Measurements from ENCODE around the gene MRPS22.
"Not testable (repeated sequence)": the region's sequence is repeated elsewhere in the genome, so short reads cannot be mapped to it uniquely, and the experiment has no call there.

The MRPS22 gene

GRCh38 chr3:139340784-139341183, 3.0 kb upstream of the MRPS22 start:
- no peak for DNase-seq

- DNase-seq = no peak
These were observed 1.8 kb upstream of the MRPS22 start for GRCh38 chr3:139342054-139342453.

- DNase-seq = no peak
These were observed 3.0 kb downstream of the MRPS22 start for GRCh38 chr3:139346771-139347170.

GRCh38 chr3:139353920-139354556, 10.2 kb downstream of the MRPS22 start:
- DNase-seq = no peak

GRCh38 chr3:139354661-139355060, 10.8 kb downstream of the MRPS22 start:
- DNase-seq = no peak

- no peak for DNase-seq
These were observed 11.7 kb downstream of the MRPS22 start for GRCh38 chr3:139355476-139355875.

GRCh38 chr3:139355891-139356290, 12.1 kb downstream of the MRPS22 start:
- DNase-seq = no peak

GRCh38 chr3:139357899-139358298, 14.1 kb downstream of the MRPS22 start:
- no peak for DNase-seq

- no peak for DNase-seq
These were observed 15.2 kb downstream of the MRPS22 start for GRCh38 chr3:139358841-139359562.

- DNase-seq = no peak
These were observed 17.5 kb downstream of the MRPS22 start for GRCh38 chr3:139361276-139361675.

GRCh38 chr3:139364549-139364948, 20.7 kb downstream of the MRPS22 start:
- DNase-seq = no peak

- DNase-seq = no peak
These were observed 30.3 kb downstream of the MRPS22 start for GRCh38 chr3:139374099-139374498.

- DNase-seq = no peak
These were observed 33.6 kb downstream of the MRPS22 start for GRCh38 chr3:139377378-139377777.

- peak; percentile 73 for DNase-seq
These were observed 34.9 kb downstream of the MRPS22 start for GRCh38 chr3:139378587-139379241.

GRCh38 chr3:139380575-139380974, 36.8 kb downstream of the MRPS22 start:
- DNase-seq = no peak

- not testable (repeated sequence) for DNase-seq
These were observed 38.5 kb downstream of the MRPS22 start for GRCh38 chr3:139382291-139382690.

GRCh38 chr3:139388077-139388476, 44.3 kb downstream of the MRPS22 start:
- no peak for DNase-seq

- no peak for DNase-seq
These were observed 45.2 kb downstream of the MRPS22 start for GRCh38 chr3:139388821-139389551.

- peak; percentile 95 for DNase-seq
These were observed 45.9 kb downstream of the MRPS22 start, which contains the start of gene COPB2 for GRCh38 chr3:139389552-139390368. Gene COPB2, minus strand, starts transcription at chr3:139389647. Its CDS starts 97 bp downstream, at chr3:139389550.

GRCh38 chr3:139394116-139394515, 50.3 kb downstream of the MRPS22 start:
- no peak for DNase-seq

GRCh38 chr3:139396707-139397106, 52.9 kb downstream of the MRPS22 start:
- DNase-seq = no peak

GRCh38 chr3:139401155-139401554, 57.3 kb downstream of the MRPS22 start:
- DNase-seq = not testable (repeated sequence)

Data from NCI-H1417 treated with DMSO at 0.1 percent for 48 hours (cell line).